HG02610 (cell line): Measurements from ENCODE around the gene RNF114.
"Not testable (repeated sequence)": the region's sequence is repeated elsewhere in the genome, so short reads cannot be mapped to it uniquely, and the experiment has no call there.

Source experiments
- ATAC-seq: cut with Tn5 transposase; IDR thresholded peaks from one replicate; pipeline ENCODE4 v1.9.1; 2021; ENCODE audit warnings: mild to moderate bottlenecking, moderate library complexity; ENCODE audit not compliant: unreplicated experiment

The RNF114 gene

DNA sequence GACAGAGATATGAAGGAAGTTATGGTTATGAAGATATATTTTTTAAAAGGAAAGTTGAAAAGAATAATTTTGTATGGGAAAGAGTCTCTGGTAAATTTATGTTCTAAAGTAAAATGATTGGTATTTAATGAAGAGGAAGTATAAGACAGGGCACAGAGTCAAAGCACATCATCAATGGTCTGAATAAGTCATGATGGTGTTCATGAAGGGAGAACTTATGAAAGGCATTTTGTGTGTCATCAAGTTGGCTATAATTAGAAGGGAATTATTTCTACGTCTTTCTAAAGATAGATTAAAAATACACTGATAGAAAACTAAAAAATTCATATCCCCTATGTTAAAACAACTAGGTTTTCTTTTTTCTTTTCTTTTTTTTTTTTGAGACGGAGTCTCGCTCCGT is 25.2 kb downstream of the RNF114 start:
- ATAC-seq, result no peak

- ATAC-seq, result no peak
Observed at GRCh38 chr20:49964964-49965780, 29.0 kb downstream of the RNF114 start.

GRCh38 chr20:49965781-49966305 is 29.6 kb downstream of the RNF114 start:
- ATAC-seq, result no peak

- no peak for ATAC-seq
Observed at GRCh38 chr20:49966861-49967260, 30.7 kb downstream of the RNF114 start.

DNA sequence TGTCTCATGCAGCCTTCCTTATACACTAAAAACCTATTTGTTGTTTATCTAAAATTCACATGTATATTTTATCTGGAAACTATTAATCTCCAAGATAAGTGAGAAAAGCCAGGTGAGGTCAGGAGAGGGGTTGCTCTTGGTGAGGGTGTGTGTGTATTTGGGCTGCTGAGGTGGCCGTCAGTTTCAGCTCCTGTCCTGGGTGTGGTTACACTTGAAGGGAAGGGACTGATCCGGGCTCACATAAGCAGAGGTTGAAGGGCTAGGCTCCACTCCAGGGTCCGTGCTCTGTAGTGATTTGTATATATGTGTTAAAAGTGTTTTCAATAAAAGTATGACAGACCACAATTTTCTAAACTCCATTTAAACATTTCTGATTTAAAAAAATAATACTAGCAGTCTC is 33.0 kb downstream of the RNF114 start:
- no peak for ATAC-seq

- ATAC-seq, result no peak
Observed at GRCh38 chr20:49969946-49970345, 33.7 kb downstream of the RNF114 start.

DNA sequence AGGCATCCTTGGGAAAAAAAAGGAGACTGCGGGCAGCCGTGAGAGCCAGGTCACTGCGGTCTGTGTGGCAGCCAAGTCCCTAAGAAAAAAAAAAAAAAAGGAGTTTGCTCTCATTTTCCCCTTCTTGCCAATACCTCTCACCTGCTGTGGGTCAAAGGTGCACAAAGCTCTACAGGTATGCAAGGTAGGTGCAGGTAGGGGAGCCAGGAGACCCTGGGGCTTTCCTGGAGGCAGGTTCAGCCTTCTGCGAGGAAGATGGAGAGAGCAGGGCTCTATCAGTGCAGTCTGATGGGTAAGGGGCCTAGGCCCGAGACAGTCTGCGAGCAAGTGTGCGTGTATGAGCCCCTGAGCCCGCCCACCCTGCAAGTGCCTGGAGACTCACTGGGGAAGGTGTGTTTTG is 34.3 kb downstream of the RNF114 start:
- no peak for ATAC-seq

GRCh38 chr20:49973981-49974380 is 37.8 kb downstream of the RNF114 start:
- ATAC-seq, result no peak

DNA sequence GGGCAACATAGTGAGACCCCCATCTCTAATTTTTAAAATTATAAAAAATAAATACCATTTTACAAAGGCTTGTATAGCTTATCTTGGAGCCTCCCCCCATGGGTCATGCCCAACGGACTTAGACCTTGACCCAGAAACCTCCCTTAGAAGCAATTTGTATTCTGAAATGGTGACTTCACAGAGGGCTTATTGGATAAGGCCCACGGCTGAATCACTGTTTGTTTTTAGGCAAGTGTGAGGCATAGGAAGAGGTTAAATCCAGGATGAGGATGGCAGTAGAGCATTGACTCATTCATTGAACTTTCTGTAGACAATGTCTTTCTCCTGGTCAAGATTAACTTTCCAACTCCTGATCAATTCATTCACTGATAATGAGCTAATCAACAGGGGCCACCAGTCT is 40.3 kb downstream of the RNF114 start:
- ATAC-seq, result no peak

- not testable (repeated sequence) for ATAC-seq
Observed at GRCh38 chr20:49977740-49978139, 41.5 kb downstream of the RNF114 start.

- ATAC-seq, result no peak
Observed at GRCh38 chr20:49978685-49979029, 42.5 kb downstream of the RNF114 start.

DNA sequence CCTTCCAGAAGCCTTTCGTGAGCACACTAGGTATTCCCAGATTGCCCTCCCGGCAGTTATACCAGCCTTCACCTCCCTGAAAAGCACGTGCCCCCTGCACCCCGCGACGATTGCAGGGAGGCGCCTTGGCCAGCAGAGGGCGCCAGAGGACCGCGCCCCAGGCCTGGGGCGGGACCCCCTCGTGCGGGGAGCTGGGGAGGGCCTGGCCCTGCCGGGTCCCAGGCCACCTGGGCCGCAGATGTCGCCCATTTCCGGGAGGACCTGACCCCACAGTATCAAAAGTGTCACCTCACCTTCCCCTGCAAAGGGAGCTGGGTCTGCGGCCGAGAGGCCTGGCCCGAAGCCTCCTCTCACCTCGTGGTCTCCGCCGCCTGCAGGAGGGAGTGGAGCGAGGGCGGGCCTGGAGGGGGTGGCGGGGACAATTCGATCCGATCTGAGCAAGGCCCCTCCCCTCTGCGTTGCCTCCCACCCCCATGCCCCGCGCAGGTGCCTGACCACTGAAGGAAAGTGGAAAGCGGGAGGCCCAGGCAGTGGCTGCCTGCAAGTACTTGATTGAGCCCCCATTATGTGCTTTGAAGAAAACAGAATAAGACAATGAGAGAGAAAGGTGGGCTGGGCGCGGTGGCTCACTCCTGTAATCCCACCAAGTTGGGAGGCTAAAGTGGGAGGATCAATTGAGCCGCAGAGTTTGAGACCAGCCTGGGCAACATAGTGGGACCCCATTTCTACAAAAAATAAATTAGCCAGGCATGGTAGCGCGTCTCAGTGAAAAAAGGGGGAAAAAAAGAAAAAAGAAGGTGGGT is 43.0 kb downstream of the RNF114 start:
- ATAC-seq, result no peak

- no peak for ATAC-seq
Observed at GRCh38 chr20:49980140-49981008, 44.2 kb downstream of the RNF114 start.

- ATAC-seq, result no peak
Observed at GRCh38 chr20:49981218-49982071, 45.2 kb downstream of the RNF114 start.

- no peak for ATAC-seq
Observed at GRCh38 chr20:49982072-49982345, 45.8 kb downstream of the RNF114 start.

DNA sequence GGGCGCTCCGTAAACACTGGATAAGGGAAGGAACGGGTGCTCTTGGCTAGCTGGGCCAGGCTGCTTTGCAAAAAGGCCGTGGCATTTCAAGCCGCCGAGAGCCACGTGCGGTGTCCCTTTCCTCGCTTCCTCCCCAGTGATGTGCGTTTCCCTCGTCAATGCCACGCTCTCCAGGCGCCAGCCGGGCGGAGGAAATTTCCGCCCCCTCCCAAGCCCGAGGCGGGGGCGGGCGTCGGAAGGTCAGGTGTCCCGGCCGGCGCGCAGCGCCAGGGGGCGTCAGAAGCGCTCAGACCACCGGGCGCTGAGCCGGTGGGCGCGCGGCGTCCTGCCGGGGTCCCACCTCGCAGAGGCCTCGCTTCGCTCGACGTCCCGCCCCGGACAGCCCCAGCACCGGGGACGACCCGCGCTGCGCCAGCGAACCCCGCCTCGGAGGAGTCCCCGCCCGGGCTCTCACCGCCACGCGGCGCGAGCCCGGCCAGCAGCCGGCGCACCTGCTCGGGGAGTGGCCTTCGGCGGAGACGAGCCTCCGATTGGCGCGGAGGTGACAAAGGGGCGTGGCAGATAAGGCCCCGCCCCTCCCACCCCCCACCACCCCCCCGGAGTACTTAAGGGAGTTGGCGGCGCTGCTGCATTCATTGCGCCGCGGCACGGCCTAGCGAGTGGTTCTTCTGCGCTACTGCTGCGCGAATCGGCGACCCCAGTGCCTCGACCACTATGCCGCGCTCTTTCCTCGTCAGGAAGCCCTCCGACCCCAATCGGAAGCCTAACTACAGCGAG is 46.3 kb downstream of the RNF114 start, which contains the start of gene SNAI1:
SNAI1 (plus strand) TSS at position 635 of the 777 bp plus-strand sequence; CDS start at position 715, 80 bp downstream.
- ATAC-seq, result peak; percentile 81

DNA sequence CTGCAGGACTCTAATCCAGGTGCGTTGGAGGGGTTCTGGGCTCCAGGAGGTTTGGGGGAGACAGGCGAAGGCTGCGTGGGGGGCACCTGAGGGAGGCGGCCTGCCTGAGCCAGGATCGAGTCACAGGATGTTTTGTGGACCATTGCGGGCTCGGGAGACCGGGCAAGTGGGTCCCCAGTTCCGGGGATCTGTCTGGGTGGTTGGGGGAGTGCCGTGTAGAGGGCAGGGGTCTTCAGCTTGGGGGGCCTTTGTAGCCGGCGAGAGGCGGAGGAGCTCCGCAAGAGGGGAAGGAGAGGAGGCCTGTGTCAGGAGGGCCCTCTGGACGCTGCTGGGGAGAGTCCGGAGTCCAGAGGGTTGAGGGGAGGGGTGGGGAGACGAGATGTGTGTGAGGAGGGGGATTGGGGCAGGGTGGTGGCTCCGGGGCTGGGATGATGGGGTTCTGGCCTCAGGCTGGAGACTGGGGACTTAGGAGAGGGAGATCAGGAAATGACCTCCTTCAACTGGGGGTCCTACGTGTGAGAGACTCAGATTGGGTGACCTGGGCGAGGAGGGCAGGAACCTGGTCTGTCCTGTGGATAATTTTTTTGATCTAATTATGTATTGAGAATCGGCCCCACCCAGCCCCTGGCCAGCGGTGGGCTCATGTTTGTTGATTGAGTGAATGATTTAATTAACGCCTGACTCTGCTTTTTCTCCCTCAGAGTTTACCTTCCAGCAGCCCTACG is 47.1 kb downstream of the RNF114 start:
- ATAC-seq, result no peak

GRCh38 chr20:49983848-49984408 is 47.7 kb downstream of the RNF114 start:
- ATAC-seq, result no peak
